HG02870 (cell line): Measurements from ENCODE around the gene ACVR1B.

ENCODE experiments used
- ATAC-seq: cut with Tn5 transposase; IDR thresholded peaks from one replicate; pipeline ENCODE4 v1.9.1; 2021; ENCODE audit warnings: mild to moderate bottlenecking, moderate library complexity; ENCODE audit not compliant: unreplicated experiment

The ACVR1B gene

DNA sequence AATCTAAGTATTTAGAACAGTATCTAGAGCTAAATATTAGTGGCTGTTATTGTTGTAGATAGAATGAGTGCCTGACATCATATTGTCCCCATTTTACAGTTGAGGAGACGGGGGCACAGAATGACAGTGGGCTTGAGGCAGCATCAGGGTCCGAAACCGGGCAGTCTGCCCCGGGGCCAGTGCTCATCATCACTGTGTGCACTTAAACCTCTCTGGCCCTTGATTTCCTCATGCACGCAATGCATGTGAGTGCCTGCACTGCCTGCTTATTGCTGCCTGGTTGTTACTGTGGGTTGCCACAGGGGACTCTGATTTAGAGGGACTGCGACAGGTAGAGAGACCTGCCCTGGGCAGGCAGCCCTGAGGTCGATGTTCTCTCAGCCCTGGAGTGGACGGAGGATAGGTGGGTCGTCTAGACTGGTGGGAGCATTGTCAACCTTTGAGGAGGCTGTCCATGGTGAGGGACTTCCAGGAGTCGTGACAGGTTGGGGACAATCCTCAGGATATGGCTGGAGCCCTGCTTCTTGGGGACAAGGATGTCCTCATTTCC is 34.4 kb upstream of the ACVR1B start:
- no peak for ATAC-seq

GRCh38 chr12:51917746-51918453 is 33.6 kb upstream of the ACVR1B start:
- no peak for ATAC-seq

DNA sequence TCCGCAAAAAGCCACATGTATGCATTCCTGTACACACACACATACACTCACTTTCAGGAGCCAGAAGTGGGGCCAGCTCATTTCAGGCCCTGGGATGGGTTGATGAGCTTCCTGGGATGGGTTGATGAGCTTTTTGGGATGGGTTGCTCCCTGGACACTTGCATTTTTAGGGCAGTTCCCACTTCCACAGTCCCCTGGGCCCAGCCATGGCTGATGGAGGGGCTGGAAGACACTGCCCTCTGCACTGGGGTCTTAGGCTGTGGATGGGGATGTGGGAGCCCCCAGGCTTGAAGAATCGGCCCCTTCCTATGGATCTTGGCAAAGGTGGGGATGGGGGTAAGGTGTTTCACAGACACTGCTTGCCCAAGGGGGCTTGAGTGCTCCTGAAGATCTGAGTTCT is 31.5 kb upstream of the ACVR1B start:
- no peak for ATAC-seq

GRCh38 chr12:51921017-51921725 is 30.3 kb upstream of the ACVR1B start:
- ATAC-seq, result no peak

- no peak for ATAC-seq
Measured at GRCh38 chr12:51922146-51922545, 29.4 kb upstream of the ACVR1B start.

DNA sequence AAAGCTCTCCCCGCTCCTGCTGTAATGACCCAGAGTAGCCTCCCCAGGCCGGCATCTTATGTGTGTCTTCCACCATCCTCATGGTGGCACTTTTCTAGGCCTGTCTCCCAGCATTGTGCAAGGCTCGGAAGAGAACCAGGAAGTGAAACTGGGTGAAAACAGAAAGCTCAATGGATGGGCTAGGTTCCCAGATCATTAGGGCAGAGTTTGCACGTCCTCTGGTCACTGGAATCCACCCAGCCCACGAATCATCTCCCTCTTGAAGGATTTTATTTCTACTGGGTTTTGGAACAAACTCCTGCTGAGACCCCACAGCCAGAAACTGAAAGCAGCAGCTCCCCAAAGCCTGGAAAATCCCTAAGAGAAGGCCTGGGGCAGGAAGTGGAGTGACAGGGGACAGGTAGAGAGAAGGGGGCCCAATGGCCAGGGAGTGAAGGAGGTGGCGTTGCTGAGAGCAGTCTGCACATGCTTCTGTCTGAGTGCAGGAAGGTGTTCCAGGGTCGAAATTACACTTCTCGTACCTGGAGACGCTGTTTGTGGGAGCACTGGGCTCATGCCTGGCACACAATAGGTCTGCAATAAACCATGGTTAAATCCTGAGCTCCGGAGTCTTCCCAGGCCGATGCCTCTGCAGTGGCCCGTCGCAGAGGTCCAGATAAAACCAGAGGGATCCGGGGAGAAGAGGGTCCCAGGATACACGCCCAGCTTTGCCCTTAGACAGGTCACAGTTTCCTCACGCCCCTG is 28.6 kb upstream of the ACVR1B start:
- no peak for ATAC-seq

DNA sequence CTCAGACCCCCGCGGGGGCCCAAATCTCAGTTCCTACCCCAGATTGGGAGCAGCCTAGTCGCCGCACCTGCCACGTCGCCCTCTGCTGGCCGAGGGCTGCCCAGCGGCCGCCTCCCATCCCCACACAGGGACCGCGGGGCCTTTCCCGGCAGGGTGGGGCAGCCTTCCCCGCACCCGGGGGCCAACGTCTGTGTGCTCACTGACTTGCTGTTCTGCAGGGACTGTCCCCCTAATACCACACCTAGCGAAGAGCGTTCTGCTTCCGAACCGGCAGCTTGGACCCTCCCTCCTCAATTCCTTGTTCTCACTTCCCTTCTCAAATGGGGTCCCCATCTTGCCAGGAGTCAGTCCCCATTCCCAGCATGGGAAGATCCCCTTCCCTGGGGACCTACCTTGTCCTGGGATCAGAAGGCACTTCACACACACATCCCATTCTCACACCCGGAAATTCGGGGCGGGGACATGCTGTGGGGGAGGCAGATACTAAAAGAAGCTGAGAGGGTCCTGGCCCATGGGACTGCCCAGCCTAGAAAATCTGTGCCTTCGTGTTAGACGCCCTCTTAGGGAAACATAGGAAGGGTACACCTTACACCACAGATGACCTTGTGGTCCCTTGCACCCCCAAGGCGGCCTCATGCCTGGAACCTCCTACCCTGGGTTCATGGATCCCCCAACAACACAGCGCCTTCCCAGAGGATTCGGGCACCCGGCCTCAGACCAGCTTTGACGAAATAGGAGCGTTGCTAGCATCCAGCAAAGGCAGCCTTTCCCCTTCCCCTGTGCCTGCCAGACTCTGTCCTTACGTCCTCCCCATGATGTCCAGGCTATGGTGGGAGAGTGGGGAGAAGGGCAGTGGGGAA is 27.8 kb upstream of the ACVR1B start:
- no peak for ATAC-seq

DNA sequence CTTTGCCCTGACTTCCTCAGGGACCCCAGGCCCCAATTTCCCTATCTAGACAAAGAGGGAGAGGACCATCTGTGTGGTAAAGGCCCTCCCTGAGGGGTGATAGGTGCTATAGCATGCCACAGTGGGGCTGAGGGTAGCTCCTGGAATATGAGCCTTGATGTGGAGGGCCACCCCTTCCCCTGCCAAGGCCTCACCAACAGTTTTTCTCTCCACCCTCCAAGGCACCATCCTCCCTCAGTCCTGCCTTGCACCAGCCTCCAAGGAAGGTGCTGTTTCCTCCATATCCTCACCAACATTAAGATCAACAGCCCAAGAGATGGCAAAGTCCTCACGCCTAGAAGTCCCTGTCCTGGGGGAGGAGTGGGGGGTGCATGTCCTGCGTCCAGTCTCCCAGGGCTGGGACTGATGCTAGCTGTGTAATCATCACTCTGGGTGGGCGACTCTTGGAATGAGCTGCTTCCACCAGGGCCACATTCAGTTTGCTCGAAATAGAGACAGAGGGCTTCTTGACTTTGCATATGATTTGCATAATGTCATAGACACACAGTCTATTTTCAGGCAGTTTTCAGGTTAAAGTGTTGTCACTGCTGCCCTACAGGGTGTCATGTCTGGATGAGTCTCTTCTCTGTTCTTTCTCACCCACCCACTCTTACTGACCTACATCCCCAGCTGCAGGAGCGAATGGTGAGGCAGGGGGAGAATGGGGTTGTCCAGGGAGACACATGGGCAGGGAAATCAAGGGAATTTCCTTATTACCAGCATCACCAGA is 26.8 kb upstream of the ACVR1B start:
- no peak for ATAC-seq

- no peak for ATAC-seq
Measured at GRCh38 chr12:51925346-51926063, 26.0 kb upstream of the ACVR1B start.

GRCh38 chr12:51926064-51926632 is 25.4 kb upstream of the ACVR1B start:
- ATAC-seq, result no peak

DNA sequence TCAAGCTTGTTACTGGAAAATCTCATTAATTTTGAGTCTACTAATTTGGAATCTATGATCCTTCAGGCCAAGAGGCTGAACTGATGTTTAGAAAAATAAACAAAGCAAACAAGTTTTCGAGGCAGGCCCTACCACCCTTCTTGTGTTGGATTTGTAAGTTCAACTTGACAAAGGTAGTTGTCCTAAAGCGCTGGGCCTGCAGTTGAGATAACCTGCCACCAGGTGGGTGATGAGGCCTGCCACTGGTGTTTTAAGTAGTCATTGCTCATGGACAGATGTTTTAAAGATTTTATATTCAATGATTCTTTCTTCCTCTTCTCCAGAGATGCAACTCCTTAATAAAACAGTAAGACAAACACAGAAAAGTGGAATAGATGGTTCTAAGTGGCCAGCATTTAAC is 24.8 kb upstream of the ACVR1B start:
- ATAC-seq, result no peak

DNA sequence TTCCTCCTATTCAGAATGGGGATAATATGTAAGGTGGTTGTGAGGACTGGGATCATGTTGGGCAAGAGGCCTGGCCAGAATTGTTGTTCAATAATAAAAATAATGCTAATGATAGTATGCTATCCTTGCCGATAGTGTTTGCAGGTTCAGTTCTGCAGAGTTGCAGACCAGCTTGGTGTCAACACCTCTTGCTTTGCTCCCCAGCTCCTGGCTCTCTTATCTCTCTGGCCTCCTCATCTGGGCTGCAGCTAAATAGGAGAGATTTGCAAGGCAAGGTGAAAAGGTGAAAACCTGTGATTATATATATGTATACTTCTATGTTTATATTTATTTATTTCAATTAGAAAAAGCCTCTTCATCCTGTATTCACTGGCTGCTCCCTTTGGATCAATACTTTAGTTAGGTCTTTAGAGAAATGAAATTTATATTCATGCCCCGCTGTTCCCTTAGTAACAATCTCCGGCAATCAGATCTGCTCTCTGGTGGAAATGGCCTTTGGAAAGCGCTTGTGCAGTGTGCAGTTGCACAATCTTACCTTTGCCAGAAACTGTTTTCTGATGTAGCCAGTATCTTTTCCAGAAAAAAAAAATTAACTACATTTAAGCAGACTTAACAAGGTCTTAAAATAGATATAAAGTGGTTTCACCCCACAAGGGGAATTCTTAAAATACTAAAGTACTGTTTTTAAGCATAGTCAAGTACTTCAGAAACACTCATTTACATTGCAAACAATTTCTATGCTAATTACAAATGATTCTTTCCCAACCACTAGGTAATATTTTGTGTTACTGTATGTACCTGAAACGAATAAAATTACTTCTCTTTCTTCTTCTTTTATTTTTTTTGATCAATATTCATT is 19.1 kb upstream of the ACVR1B start:
- ATAC-seq, result no peak

- ATAC-seq, result no peak
Measured at GRCh38 chr12:51934080-51934479, 17.4 kb upstream of the ACVR1B start.

DNA sequence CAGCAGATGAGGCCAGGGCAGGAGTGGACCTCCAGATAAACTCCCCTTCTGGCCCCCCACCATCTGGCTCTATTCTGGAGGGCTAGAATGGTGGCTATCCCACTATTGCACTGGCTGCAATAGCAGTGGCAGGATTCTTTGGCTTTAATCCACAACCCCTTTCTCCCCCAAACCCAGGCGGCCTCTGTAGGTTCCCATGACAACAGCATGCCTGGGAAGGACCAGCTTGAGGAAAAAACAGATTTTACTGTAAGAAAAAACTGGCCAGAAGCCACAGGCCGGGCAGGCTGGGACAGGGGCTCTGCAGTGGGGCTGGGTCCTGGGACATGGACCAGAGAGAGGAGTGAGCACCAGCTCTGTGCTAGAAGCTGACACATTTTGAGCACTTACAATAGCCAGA is 13.6 kb upstream of the ACVR1B start:
- no peak for ATAC-seq

- no peak for ATAC-seq
Measured at GRCh38 chr12:51938726-51939125, 12.8 kb upstream of the ACVR1B start.

DNA sequence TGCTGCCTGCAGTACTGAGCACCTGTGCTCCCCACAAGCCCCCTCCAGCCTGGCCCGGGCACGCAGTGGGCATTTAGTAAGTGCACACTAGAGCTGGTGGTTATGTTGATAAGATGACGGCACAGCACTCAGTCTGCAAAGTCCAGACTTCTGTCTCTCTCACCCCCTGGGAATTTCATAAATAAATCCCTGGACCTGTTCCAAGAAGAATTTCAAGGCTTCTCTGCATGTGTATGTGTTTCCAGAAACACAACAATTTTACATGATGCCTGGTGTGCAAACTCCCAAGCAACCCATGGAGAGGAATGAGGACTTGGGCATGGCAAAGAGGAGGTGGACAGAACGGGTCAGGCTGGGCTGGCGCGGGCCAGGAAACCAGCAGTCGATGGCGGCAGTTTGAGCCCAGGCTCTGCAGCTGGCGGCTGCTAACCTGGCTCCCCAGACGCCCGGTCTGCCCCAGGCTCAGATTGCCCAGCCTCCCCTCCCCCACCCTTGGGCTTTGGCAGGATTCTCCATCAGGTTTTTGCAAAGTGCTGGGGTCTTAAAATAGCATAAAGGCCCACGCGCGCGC is 10.4 kb upstream of the ACVR1B start:
- no peak for ATAC-seq

DNA sequence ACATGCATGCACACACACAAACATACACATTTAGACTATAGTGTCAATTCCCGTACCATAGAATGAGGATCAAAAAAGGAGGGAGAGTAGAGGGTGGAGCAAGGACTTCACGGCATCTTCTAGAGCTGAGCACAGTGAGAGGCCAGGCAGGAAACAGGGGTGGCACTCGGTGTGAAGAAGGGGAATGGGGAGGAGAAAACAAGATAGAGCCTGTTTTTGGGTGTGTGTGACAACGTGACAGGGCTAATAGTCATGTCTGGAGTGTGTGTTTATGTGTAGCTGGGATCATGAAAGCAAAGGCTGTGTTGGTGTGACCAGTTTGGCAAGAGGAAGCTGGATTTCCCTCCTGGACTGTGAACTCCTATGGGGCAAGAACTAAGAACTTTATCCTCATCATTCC is 9.9 kb upstream of the ACVR1B start:
- ATAC-seq, result no peak

DNA sequence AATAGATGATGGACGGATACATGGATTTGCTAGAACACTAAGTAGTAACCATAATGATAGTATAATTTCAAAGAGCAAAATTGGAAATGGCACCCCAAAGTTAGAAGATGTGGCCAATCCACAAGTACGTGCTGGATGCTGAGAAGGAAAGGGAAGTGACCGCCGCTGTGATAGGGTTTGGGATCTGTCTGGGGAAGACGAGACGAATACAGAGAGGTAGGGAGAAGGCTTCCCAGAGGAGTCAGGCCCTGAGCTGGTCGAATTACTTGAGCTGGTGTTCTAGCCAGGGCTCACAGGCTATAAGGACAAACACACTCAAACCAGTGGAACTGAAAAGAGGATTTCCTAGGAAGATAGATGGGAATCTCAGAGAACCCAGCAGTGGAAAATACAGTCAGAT is 9.4 kb upstream of the ACVR1B start:
- ATAC-seq, result no peak
